Loucy (cell line): ENCODE results near the gene FNDC3A.

Source experiments
- CTCF ChIP-seq: fragments of 200-600 bp; sonication (generic); conservative IDR thresholded peaks from 2 replicates; pipeline ENCODE4 v1.5.1; 2014; ENCODE audit warnings: mild to moderate bottlenecking, antibody characterized with exemption, low read length
- EZH2phosphoT487 ChIP-seq: fragments of 200-600 bp; IDR thresholded peaks from 2 replicates; pipeline ENCODE4 v1.6.1; 2018; ENCODE audit warnings: antibody characterized with exemption, mild to moderate bottlenecking, moderate library complexity, borderline replicate concordance

- TF ChIP-seq CTCF (0 out of 2 replicates have a peak, but pooled peaks have one; percentile 8), EZH2phosphoT487 (no peak)
Measured at GRCh38 chr13:48975856-48976575, at the start of gene FNDC3A.
